Measurements from ENCODE around the gene KRTAP6-3.

The KRTAP6-3 gene

DNA sequence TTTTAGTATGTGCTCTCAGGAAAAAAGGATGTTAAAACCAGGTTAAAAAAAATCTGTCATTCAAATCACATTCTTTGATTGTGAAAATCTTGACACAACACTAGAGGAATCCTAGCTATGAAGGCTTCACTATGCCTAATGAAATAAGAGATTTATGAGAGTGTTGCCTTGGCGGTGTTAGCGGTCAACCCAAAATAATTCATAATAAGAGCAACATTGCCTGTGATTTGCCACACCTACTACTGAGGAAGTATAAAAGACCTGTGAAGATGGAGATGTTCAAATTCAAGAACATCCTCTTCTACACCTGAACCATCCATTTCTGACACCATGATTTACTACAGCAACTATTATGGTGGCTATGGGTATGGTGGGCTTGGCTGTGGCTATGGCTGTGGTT lies 23.9 kb downstream of the KRTAP6-3 start, which contains the start of gene KRTAP20-1:
KRTAP20-1 (plus strand) TSS at position 301 of the 400 bp plus-strand sequence; CDS start at position 331, 30 bp downstream.
- TF ChIP-seq, protein P1, sequence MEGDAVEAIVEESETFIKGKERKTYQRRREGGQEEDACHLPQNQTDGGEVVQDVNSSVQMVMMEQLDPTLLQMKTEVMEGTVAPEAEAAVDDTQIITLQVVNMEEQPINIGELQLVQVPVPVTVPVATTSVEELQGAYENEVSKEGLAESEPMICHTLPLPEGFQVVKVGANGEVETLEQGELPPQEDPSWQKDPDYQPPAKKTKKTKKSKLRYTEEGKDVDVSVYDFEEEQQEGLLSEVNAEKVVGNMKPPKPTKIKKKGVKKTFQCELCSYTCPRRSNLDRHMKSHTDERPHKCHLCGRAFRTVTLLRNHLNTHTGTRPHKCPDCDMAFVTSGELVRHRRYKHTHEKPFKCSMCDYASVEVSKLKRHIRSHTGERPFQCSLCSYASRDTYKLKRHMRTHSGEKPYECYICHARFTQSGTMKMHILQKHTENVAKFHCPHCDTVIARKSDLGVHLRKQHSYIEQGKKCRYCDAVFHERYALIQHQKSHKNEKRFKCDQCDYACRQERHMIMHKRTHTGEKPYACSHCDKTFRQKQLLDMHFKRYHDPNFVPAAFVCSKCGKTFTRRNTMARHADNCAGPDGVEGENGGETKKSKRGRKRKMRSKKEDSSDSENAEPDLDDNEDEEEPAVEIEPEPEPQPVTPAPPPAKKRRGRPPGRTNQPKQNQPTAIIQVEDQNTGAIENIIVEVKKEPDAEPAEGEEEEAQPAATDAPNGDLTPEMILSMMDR (IDR thresholded peaks at IDR 0.05; ENCODE audit: extremely low read depth, insufficient read depth, missing control alignments): no peak
- in situ Hi-C loops (cut with MboI; ENCODE audit: low pct_unique_long_range_greater_than_20kb, low sequenced_read_pairs, unreplicated experiment): loop anchor here (25.0 kb wide), 1 partner anchor 96 kb away; the partner anchor contains the start of gene KRTAP21-3
- DNase-seq (ENCODE audit: low spot score): no peak

DNA sequence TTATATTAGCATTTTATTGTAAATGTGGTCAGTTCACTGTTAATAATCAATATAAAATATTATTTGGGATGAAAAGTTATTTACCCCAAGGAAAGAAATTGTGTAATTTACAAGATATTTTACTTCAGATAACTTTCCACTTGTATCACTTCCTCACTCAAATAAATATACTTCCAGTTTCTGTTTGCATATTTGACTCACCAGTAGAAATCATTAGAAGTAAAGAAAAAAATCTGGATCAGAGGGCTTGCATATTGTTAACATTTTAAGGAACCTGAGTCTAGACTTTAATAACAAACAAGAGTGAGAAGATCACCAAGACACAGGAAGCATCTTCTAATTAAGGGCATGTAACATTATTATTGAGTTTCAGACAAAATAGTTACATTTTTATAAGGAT lies 27.8 kb downstream of the KRTAP6-3 start:
- TF ChIP-seq, protein P1 (IDR thresholded peaks at IDR 0.05; ENCODE audit: extremely low read depth, insufficient read depth, missing control alignments): no peak
- no peak for DNase-seq (ENCODE audit: low spot score)
- in situ Hi-C loops (cut with MboI; ENCODE audit: low pct_unique_long_range_greater_than_20kb, low sequenced_read_pairs, unreplicated experiment): loop anchor here (25.0 kb wide), 1 partner anchor 92 kb away; the partner anchor contains the start of gene KRTAP21-3

DNA sequence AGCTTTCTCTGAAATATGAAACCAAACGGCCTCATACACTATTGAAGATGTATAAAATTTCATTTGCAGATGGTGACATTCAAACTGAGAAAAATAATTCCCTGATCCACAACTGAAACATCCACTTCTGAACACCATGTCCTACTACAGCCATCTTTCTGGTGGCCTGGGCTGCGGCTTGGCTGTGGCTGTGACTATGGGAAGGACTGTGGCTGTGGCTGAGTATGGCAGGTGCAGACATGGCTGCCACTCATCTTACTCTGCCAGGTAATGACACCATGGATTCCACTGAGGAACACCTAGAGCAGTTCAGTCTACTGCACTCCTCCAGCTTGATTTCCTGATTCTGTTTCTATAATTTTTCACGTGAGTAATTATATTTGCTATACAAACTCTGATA lies 28.3 kb downstream of the KRTAP6-3 start, which contains the start of gene KRTAP20-4:
KRTAP20-4 (plus strand) TSS at position 106 of the 400 bp plus-strand sequence.
- no peak for DNase-seq (ENCODE audit: low spot score)
- in situ Hi-C loops (cut with MboI; ENCODE audit: low pct_unique_long_range_greater_than_20kb, low sequenced_read_pairs, unreplicated experiment): loop anchor here (25.0 kb wide), 1 partner anchor 92 kb away; the partner anchor contains the start of gene KRTAP21-3
- TF ChIP-seq, protein P1 (IDR thresholded peaks at IDR 0.05; ENCODE audit: extremely low read depth, insufficient read depth, missing control alignments): no peak

DNA sequence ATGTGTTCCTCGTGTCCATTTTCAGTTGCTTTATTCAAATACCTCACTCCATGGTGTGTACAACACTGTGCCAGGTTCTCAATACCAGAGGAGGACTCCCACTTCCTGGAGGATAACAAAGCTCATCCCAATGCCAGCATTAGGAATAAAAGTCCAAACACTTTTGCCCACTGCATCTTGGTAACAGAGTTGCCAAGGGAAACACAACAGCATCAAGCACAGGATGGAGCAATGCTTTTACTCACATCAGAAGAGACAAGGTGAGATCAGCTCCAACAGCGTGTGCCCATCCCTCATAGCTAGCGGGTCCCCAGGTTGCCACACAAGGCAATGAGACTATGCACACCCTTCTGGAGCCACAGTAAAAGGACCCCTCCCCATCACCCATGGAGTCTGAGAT lies 31.1 kb downstream of the KRTAP6-3 start:
- TF ChIP-seq, protein P1 (IDR thresholded peaks at IDR 0.05; ENCODE audit: extremely low read depth, insufficient read depth, missing control alignments): no peak
- DNase-seq (ENCODE audit: low spot score): no peak
- in situ Hi-C loops (cut with MboI; ENCODE audit: low pct_unique_long_range_greater_than_20kb, low sequenced_read_pairs, unreplicated experiment): loop anchor here (25.0 kb wide), 1 partner anchor 89 kb away; the partner anchor contains the start of gene KRTAP21-3

DNA sequence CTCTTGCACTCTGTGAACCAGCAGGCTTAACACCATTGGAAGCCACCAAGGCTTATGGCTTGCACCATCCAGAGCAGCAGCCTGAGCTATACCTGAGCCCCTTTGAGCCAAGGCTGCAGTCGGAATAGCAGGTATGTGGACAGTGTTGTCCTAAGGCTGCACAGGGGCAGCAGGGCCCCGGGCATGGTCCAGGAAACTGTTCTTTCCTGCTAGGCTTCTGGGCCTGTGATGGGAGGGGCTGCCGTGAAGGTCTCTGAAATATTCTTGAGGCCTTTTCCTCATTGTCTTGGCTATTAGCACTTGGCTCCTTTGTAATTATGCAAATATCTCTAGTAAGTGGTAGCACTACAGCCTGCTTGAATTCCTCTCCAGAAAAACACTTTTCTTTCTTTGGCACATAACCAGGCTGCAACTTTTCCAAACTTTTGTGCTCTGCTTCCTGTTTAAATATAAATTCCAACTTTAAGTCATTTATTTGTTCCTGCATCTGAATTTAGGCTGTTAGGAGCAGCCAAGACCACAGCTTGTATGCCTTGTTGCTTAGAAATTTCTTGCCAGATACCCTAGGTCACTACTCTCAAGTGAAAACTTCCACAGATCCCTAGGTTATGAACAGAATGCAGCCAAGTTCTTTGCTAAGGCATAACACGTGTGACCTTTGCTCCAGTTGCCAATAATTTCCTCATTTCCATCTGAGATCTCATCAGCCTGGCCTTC lies 33.4 kb downstream of the KRTAP6-3 start:
- no peak for DNase-seq (ENCODE audit: low spot score)
- in situ Hi-C loops (cut with MboI; ENCODE audit: low pct_unique_long_range_greater_than_20kb, low sequenced_read_pairs, unreplicated experiment): no loop called here
- TF ChIP-seq, protein P1 (IDR thresholded peaks at IDR 0.05; ENCODE audit: extremely low read depth, insufficient read depth, missing control alignments): no peak

DNA sequence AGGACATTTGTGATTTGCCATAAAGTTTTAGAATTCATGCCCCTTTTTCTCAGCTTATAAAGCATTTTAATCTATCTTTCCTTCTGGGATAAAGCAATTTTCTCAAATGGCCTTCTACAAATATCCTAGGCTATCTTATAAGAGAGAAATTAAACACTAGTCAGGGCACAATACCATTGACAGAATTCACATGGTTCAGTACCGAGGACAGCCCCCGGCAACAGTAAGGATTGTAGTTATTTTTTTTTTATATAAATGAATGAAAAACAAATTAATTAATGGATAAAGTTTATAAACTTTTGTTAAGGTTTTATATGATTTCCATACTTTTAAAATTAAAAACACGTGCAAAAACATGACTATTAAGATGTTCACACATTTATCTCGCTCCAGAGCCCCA lies 35.9 kb downstream of the KRTAP6-3 start:
- TF ChIP-seq, protein P1 (IDR thresholded peaks at IDR 0.05; ENCODE audit: extremely low read depth, insufficient read depth, missing control alignments): no peak
- DNase-seq (ENCODE audit: low spot score): no peak
- in situ Hi-C loops (cut with MboI; ENCODE audit: low pct_unique_long_range_greater_than_20kb, low sequenced_read_pairs, unreplicated experiment): no loop called here
